SK-N-SH (cell line): Measurements from ENCODE around the gene AIMP1. TPM values are rescaled to one million over a fixed set of nuclear protein-coding genes. Genes with fewer than 3 reads are reported as not detected.

ENCODE experiments used
- CTCF ChIA-PET: fragments of 300-600, 350-600 bp; formaldehyde crosslinking; extraction: SDS; loops from one replicate; lab custom pipeline; 2021; lab: Yijun Ruan, JAX
- POLR2A ChIA-PET: fragments of 350-600 bp; sonication (Branson Sonifier 250); formaldehyde crosslinking; extraction: SDS; loops from one replicate; lab custom pipeline; 2020; ENCODE audit warnings: antibody characterized with exemption, inconsistent platforms; lab: Yijun Ruan, JAX
- DNase-seq: peaks from one replicate; pipeline ENCODE4 v3.0.0; 2012
- H2AFZ ChIP-seq: fragments of 200-600 bp; sonication (generic); 2 replicates; pipeline ENCODE4 v1.8.1; 2016; ENCODE audit warnings: antibody characterized with exemption, mild to moderate bottlenecking, low read depth
- H3F3A ChIP-seq: fragments of 200-600 bp; sonication (generic); replicated peaks from 2 replicates; pipeline ENCODE3; 2016; ENCODE audit warnings: antibody characterized with exemption, mild to moderate bottlenecking; ENCODE audit not compliant: insufficient read depth
- H3K27ac ChIP-seq, 2 experiments: fragments of 200-500 bp in 1 of 2; fragments of 200-600 bp in 1 of 2; sonication (Bioruptor generic) in 1 of 2; sonication (generic), shearing (Covaris generic) in 1 of 2; 2 replicates each; pipeline versions ENCODE4 v1.5.1 to v1.6.1; 2014 to 2016; ENCODE audit warnings: low read depth in 2 of 2, inconsistent platforms in 1 of 2, low read length in 1 of 2, mild to moderate bottlenecking in 1 of 2, mixed read lengths in 1 of 2
- H3K27me3 ChIP-seq: fragments of 200-600 bp; sonication (generic), shearing (Covaris generic); 2 replicates; pipeline ENCODE4 v1.6.1; 2016; ENCODE audit warnings: mixed run types; ENCODE audit not compliant: insufficient read depth
- H3K36me3 ChIP-seq, 2 experiments: fragments of 200-500 bp in 1 of 2; fragments of 200-600 bp in 1 of 2; sonication (Bioruptor generic) in 1 of 2; sonication (generic) in 1 of 2; replicated peaks in 1 of 2; 2 replicates each; pipeline versions ENCODE3 to v1.5.1; 2014 to 2016; ENCODE audit warnings: low read length in 1 of 2, mild to moderate bottlenecking in 1 of 2; ENCODE audit not compliant: insufficient read depth in 2 of 2, control insufficient read depth in 1 of 2
- H3K4me1 ChIP-seq, 2 experiments: fragments of 200-500 bp in 1 of 2; fragments of 200-600 bp in 1 of 2; sonication (Bioruptor generic) in 1 of 2; sonication (generic), shearing (Covaris generic) in 1 of 2; 2 replicates each; pipeline versions ENCODE4 v1.5.1 to v1.6.1; 2014 to 2016; ENCODE audit warnings: low read depth in 1 of 2, low read length in 1 of 2, mixed run types in 1 of 2; ENCODE audit not compliant: insufficient read depth in 2 of 2, control insufficient read depth in 1 of 2
- H3K4me2 ChIP-seq: fragments of 200-600 bp; sonication (generic), shearing (Covaris generic); 2 replicates; pipeline ENCODE4 v1.6.1; 2017; ENCODE audit warnings: mixed run types
- H3K4me3 ChIP-seq, 2 experiments: fragments of 200-500 bp in 1 of 2; fragments of 200-600 bp in 1 of 2; sonication (Bioruptor generic) in 1 of 2; sonication (generic), shearing (Covaris generic) in 1 of 2; 2 replicates each; pipeline versions ENCODE4 v1.5.1 to v1.8.1; 2014 to 2016; ENCODE audit warnings: low read depth in 2 of 2, inconsistent platforms in 1 of 2, low read length in 1 of 2, mild to moderate bottlenecking in 1 of 2, mixed read lengths in 1 of 2, moderate library complexity in 1 of 2
- H3K79me2 ChIP-seq: fragments of 200-600 bp; sonication (generic); 2 replicates; pipeline ENCODE4 v1.8.1; 2017; ENCODE audit warnings: mild to moderate bottlenecking; ENCODE audit not compliant: insufficient read depth
- H3K9ac ChIP-seq: fragments of 200-600 bp; sonication (generic); 2 replicates; pipeline ENCODE4 v1.6.1; 2017; ENCODE audit warnings: mixed run types
- H3K9me2 ChIP-seq: fragments of 200-600 bp; sonication (generic); 2 replicates; pipeline ENCODE4 v1.6.1; 2017; ENCODE audit warnings: mixed run types
- H3K9me3 ChIP-seq: fragments of 200-600 bp; sonication (generic); 2 replicates; pipeline ENCODE4 v1.6.1; 2017; ENCODE audit warnings: mixed run types, mild to moderate bottlenecking, moderate library complexity
- H4K20me1 ChIP-seq: fragments of 200-600 bp; sonication (generic); 2 replicates; pipeline ENCODE4 v1.6.1; 2017; ENCODE audit warnings: mild to moderate bottlenecking, mixed run types; ENCODE audit not compliant: insufficient read depth
- ELF1 ChIP-seq: IDR thresholded peaks from 2 replicates; pipeline ENCODE4 v1.4.0; 2012
- JUND ChIP-seq: IDR thresholded peaks from 2 replicates; pipeline ENCODE4 v1.4.0; 2012
- MAX ChIP-seq: IDR thresholded peaks from 2 replicates; pipeline ENCODE4 v1.4.0; 2012; ENCODE audit warnings: low read depth
- NFIC ChIP-seq: IDR thresholded peaks from 2 replicates; pipeline ENCODE4 v1.4.0; 2012; ENCODE audit warnings: borderline replicate concordance
- NRF1 ChIP-seq: IDR thresholded peaks from 2 replicates; pipeline ENCODE4 v1.6.1; 2012; ENCODE audit warnings: low read depth, mild to moderate bottlenecking, low read length
- POLR2AphosphoS5 ChIP-seq: IDR thresholded peaks from 2 replicates; pipeline ENCODE4 v1.6.1; 2012; ENCODE audit warnings: low read depth, low read length
- RAD21 ChIP-seq: IDR thresholded peaks from 2 replicates; pipeline ENCODE4 v1.6.1; 2012; ENCODE audit warnings: mild to moderate bottlenecking, low read length
- RFX5 ChIP-seq: IDR thresholded peaks from 2 replicates; pipeline ENCODE4 v1.6.1; 2012; ENCODE audit warnings: mild to moderate bottlenecking, improper control_type of control experiment, low read length
- SMC3 ChIP-seq: IDR thresholded peaks from 2 replicates; pipeline ENCODE4 v1.6.1; 2012; ENCODE audit warnings: low read depth, low read length, improper control_type of control experiment
- TCF12 ChIP-seq: IDR thresholded peaks from 2 replicates; pipeline ENCODE4 v1.4.0; 2012
- USF1 ChIP-seq: IDR thresholded peaks from 2 replicates; pipeline ENCODE4 v1.4.0; 2012; ENCODE audit warnings: low read depth, borderline replicate concordance
- ZBTB33 ChIP-seq: IDR thresholded peaks from 2 replicates; pipeline ENCODE4 v1.4.0; 2012; ENCODE audit warnings: low read depth, borderline replicate concordance
- WGBS: methylation state at CpG from one replicate; pipeline ENCODE4 v1.1.6; 2017; ENCODE audit warnings: low lambda C conversion rate; 5-methylcytosine and 5-hydroxymethylcytosine counted together
- polyA plus RNA-seq, 3 experiments: library from polyadenylated mRNA; depleted of rRNA; stranded (reverse); fragments of >200 nt; gene quantifications; 2 replicates each; pipeline ENCODE4 v1.2.3, GENCODE V29; 2012

AIMP1 gene
- polyA plus RNA-seq, 1 of the 3 experiments (the other 2 are of a cell fraction), result 14.0 TPM

- Histone ChIP-seq H3K27me3 (no peaks in the 10 kb centered on the region), H3K4me1 (no peaks in the 10 kb centered on the region), H3K9me3 (no peaks in the 10 kb centered on the region), H3K4me2 (no peak overlapping the region), H2AFZ (no peak overlapping the region), H3K79me2 (no peaks in the 10 kb centered on the region), H3K9ac (no peak overlapping the region), H3F3A (no peaks in the 10 kb centered on the region), H3K4me3 (no peak overlapping the region), H3K27ac (no peak overlapping the region), H4K20me1 (no peaks in the 10 kb centered on the region), H3K36me3 (no peaks in the 10 kb centered on the region), H3K9me2 (no peaks in the 10 kb centered on the region)
- WGBS, result no CpG with 5 or more reads among the region's 3 CpGs
- ChIA-PET POLR2A (no interaction called here), CTCF (interaction anchor here (1.7 kb wide), 1 partner anchor 15 kb away, joined by 10 read pairs; the partner anchor contains the start of gene GIMD1)
- DNase-seq, result no peak
- no peak for TF ChIP-seq NFIC
- no peak for TF ChIP-seq SMC3
- TF ChIP-seq RAD21, result no peak
- no peak for TF ChIP-seq MAX
- TF ChIP-seq RFX5, result no peak
- no peak for TF ChIP-seq ELF1
- no peak for TF ChIP-seq ZBTB33
- no peak for TF ChIP-seq USF1
- TF ChIP-seq JUND, result no peak
- no peak for TF ChIP-seq NRF1
These were observed 68.5 kb downstream of the AIMP1 start for GRCh38 chr4:106384878-106385277.

GRCh38 chr4:106385853-106386393 is 69.6 kb downstream of the AIMP1 start:
- Histone ChIP-seq H3K27me3 (no peaks in the 10 kb centered on the region), H3K4me2 (no peak overlapping the region), H3K9me2 (no peaks in the 10 kb centered on the region), H4K20me1 (no peaks in the 10 kb centered on the region), H3K27ac (no peak overlapping the region), H3K79me2 (no peaks in the 10 kb centered on the region), H3K4me3 (no peak overlapping the region), H2AFZ (no peak overlapping the region), H3K9me3 (no peaks in the 10 kb centered on the region), H3K36me3 (no peaks in the 10 kb centered on the region), H3K9ac (no peak overlapping the region), H3F3A (no peaks in the 10 kb centered on the region), H3K4me1 (no peaks in the 10 kb centered on the region)
- no peak for DNase-seq
- ChIA-PET POLR2A (no interaction called here), CTCF (interaction anchor here (1.7 kb wide), 1 partner anchor 16 kb away, joined by 10 read pairs; the partner anchor contains the start of gene GIMD1)
- 37% methylated on average over 6 of the region's 6 CpGs for WGBS
- TF ChIP-seq NFIC (no peak), POLR2AphosphoS5 (no peak), TCF12 (no peak)
